Panc1 (cell line): ENCODE results near the gene MIPEP. TPM values are rescaled to one million over a fixed set of nuclear protein-coding genes. Genes with fewer than 3 reads are reported as not detected.

ENCODE experiments used
- ATAC-seq: fragments of 200-7000 bp; cut with Tn5 transposase; 2 replicates; pipeline ENCODE4 v1.9.1; 2020; ENCODE audit warnings: mild to moderate bottlenecking, moderate library complexity
- BruUV-seq: library from RNA; stranded (reverse); fragments of 400-500 nt; replicated peaks from 2 replicates; lab custom pipeline; 2021; lab: Mats Ljungman, UMichigan
- CTCF ChIA-PET: fragments of 300-600 bp; sonication (Branson Sonifier 250); formaldehyde crosslinking; loops from one replicate; lab custom pipeline; 2022; ENCODE audit warnings: antibody characterized with exemption; lab: Charles Lee
- POLR2A ChIA-PET: fragments of 300-600 bp; sonication (Branson Sonifier 250); formaldehyde crosslinking; loops from one replicate; lab custom pipeline; 2022; ENCODE audit warnings: antibody characterized with exemption; lab: Charles Lee
- DNase-seq: peaks from one replicate; pipeline ENCODE4 v3.0.0-alpha.2; 2010; ENCODE audit warnings: low read depth, low spot score
- H3K27ac ChIP-seq: 2 replicates; pipeline ENCODE4 v1.5.1; 2011; ENCODE audit warnings: mild to moderate bottlenecking, low read length, inconsistent platforms
- H3K27me3 ChIP-seq: fragments of 200-500 bp; sonication (Bioruptor generic); 2 replicates; pipeline ENCODE4 v1.6.0; 2014; ENCODE audit warnings: low read length, inconsistent platforms; ENCODE audit not compliant: control insufficient read depth, insufficient read depth
- H3K36me3 ChIP-seq: fragments of 200-500 bp; sonication (Bioruptor generic); 2 replicates; pipeline ENCODE4 v1.5.1; 2014; ENCODE audit warnings: inconsistent platforms, mild to moderate bottlenecking, low read length, moderate library complexity; ENCODE audit not compliant: control insufficient read depth, insufficient read depth
- H3K4me1 ChIP-seq: 2 replicates; pipeline ENCODE4 v1.5.1; 2011; ENCODE audit warnings: inconsistent platforms, mild to moderate bottlenecking, low read length, moderate library complexity; ENCODE audit not compliant: control insufficient read depth, insufficient read depth
- H3K4me3 ChIP-seq, 2 experiments: 2 replicates each; pipeline ENCODE4 v1.5.1; 2011 to 2012; ENCODE audit warnings: low read depth in 2 of 2, low read length in 2 of 2, mild to moderate bottlenecking in 2 of 2, inconsistent platforms in 1 of 2, moderate library complexity in 1 of 2
- H3K9me3 ChIP-seq: fragments of 200-500 bp; sonication (Bioruptor generic); 2 replicates; pipeline ENCODE4 v1.5.1; 2014; ENCODE audit warnings: low read depth, mild to moderate bottlenecking, inconsistent platforms, low read length, moderate library complexity; ENCODE audit not compliant: control insufficient read depth, insufficient read depth
- POLR2AphosphoS5 ChIP-seq: IDR thresholded peaks from 2 replicates; pipeline ENCODE4 v1.6.1; 2012; ENCODE audit warnings: mild to moderate bottlenecking, low read depth, low read length, moderate library complexity
- SIN3A ChIP-seq: IDR thresholded peaks from 2 replicates; pipeline ENCODE4 v1.6.1; 2012; ENCODE audit warnings: low read depth, mild to moderate bottlenecking, low read length, moderate library complexity, borderline replicate concordance; ENCODE audit not compliant: insufficient read depth
- TCF7L2 ChIP-seq: IDR thresholded peaks from 2 replicates; pipeline ENCODE4 v1.6.1; 2011; ENCODE audit warnings: mild to moderate bottlenecking, low read depth, low read length, inconsistent platforms
- in situ Hi-C: cut with HindIII; loops from 2 replicates; pipeline ENCODE4 v1.10.0; 2016; ENCODE audit warnings: low sequenced_read_pairs, low pct_unique_long_range_greater_than_20kb
- intact Hi-C: fragments of 100-400 bp; cut with micrococcal nuclease; formaldehyde crosslinking; loops from one replicate; pipeline ENCODE4 v1.10.0; 2022; ENCODE audit not compliant: unreplicated experiment
- total RNA-seq: library from RNA; stranded (reverse); gene quantifications from one replicate; pipeline ENCODE4 v1.2.1, GENCODE V29; 2021; ENCODE audit not compliant: unreplicated experiment
- TF ChIP-seq, protein P1 (sequence below), 2 experiments: IDR thresholded peaks; 2 replicates each; pipeline ENCODE4 v1.6.1; 2011 to 2012; ENCODE audit warnings: low read depth in 2 of 2, control low read depth in 1 of 2, low read length in 1 of 2, mild to moderate bottlenecking in 1 of 2, moderate library complexity in 1 of 2; ENCODE audit not compliant: insufficient read depth in 1 of 2
- TF ChIP-seq, protein P2 (sequence below): fragments of 450-650 bp; IDR thresholded peaks from 2 replicates; pipeline ENCODE4 v1.5.1; 2017; ENCODE audit warnings: mild to moderate bottlenecking

MIPEP gene
- total RNA-seq, 1 experiment from 2014 or later: 13.8 TPM

- H3K36me3 ChIP-seq: no peaks in the 10 kb centered on the region
- no peak for TF ChIP-seq TCF7L2
- TF ChIP-seq SIN3A: no peak
- TF ChIP-seq, protein P1, sequence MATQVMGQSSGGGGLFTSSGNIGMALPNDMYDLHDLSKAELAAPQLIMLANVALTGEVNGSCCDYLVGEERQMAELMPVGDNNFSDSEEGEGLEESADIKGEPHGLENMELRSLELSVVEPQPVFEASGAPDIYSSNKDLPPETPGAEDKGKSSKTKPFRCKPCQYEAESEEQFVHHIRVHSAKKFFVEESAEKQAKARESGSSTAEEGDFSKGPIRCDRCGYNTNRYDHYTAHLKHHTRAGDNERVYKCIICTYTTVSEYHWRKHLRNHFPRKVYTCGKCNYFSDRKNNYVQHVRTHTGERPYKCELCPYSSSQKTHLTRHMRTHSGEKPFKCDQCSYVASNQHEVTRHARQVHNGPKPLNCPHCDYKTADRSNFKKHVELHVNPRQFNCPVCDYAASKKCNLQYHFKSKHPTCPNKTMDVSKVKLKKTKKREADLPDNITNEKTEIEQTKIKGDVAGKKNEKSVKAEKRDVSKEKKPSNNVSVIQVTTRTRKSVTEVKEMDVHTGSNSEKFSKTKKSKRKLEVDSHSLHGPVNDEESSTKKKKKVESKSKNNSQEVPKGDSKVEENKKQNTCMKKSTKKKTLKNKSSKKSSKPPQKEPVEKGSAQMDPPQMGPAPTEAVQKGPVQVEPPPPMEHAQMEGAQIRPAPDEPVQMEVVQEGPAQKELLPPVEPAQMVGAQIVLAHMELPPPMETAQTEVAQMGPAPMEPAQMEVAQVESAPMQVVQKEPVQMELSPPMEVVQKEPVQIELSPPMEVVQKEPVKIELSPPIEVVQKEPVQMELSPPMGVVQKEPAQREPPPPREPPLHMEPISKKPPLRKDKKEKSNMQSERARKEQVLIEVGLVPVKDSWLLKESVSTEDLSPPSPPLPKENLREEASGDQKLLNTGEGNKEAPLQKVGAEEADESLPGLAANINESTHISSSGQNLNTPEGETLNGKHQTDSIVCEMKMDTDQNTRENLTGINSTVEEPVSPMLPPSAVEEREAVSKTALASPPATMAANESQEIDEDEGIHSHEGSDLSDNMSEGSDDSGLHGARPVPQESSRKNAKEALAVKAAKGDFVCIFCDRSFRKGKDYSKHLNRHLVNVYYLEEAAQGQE (IDR thresholded peaks at IDR 0.05; ENCODE audit: insufficient read depth in 1 of 2, low read depth in 2 of 2, low read length in 1 of 2): no peak
- TF ChIP-seq POLR2AphosphoS5: no peak
- TF ChIP-seq, protein P2, sequence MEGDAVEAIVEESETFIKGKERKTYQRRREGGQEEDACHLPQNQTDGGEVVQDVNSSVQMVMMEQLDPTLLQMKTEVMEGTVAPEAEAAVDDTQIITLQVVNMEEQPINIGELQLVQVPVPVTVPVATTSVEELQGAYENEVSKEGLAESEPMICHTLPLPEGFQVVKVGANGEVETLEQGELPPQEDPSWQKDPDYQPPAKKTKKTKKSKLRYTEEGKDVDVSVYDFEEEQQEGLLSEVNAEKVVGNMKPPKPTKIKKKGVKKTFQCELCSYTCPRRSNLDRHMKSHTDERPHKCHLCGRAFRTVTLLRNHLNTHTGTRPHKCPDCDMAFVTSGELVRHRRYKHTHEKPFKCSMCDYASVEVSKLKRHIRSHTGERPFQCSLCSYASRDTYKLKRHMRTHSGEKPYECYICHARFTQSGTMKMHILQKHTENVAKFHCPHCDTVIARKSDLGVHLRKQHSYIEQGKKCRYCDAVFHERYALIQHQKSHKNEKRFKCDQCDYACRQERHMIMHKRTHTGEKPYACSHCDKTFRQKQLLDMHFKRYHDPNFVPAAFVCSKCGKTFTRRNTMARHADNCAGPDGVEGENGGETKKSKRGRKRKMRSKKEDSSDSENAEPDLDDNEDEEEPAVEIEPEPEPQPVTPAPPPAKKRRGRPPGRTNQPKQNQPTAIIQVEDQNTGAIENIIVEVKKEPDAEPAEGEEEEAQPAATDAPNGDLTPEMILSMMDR: no peak
- DNase-seq (no peak), ATAC-seq (no peak)
- BruUV-seq: no TSS peak
- in situ Hi-C loops: no loop called here
- H3K4me1 ChIP-seq: no peaks in the 10 kb centered on the region
- H3K4me3 ChIP-seq: no peak overlapping the region
- no peak overlapping the region for H3K27ac ChIP-seq
- intact Hi-C loops: no loop called here
- H3K27me3 ChIP-seq: no peaks in the 10 kb centered on the region
- no peaks in the 10 kb centered on the region for H3K9me3 ChIP-seq
- POLR2A ChIA-PET: no interaction called here
- CTCF ChIA-PET: no interaction called here
Measured at GRCh38 chr13:23769401-23769800, 119.8 kb downstream of the MIPEP start.

DNA sequence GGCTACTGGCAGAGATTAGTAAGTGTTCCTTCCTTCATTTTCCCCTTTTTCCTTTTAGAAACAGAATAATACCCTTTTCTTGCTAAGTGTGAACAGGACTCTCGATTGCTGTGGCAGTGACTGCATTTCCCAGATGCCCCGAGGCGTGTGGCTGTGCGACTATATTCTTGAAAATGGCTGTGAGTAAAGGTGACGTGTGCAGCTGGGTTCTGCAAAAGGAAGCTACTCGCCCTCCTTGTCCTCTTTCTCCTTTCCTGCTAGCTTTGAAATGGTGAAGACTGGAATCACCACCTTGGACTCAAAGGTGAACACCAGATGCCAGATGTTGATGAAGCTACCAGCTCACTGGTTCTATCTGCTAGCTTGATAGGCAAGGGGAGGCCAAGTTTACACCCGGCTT lies 121.4 kb downstream of the MIPEP start:
- in situ Hi-C loops (no loop called here), intact Hi-C loops (no loop called here)
- POLR2A ChIA-PET: no interaction called here
- Histone ChIP-seq H3K9me3 (no peaks in the 10 kb centered on the region), H3K27me3 (no peaks in the 10 kb centered on the region), H3K36me3 (no peaks in the 10 kb centered on the region), H3K4me3 (no peak overlapping the region), H3K4me1 (no peaks in the 10 kb centered on the region), H3K27ac (no peak overlapping the region)
- TF ChIP-seq SIN3A (no peak), TCF7L2 (no peak), POLR2AphosphoS5 (no peak)
- TF ChIP-seq, protein P2: no peak
- TF ChIP-seq, protein P1 (IDR thresholded peaks at IDR 0.05; ENCODE audit: insufficient read depth in 1 of 2, low read depth in 2 of 2, low read length in 1 of 2): no peak
- no TSS peak for BruUV-seq
- ATAC-seq (no peak), DNase-seq (no peak)
- CTCF ChIA-PET: no interaction called here
